Osteoblast (primary cell): ENCODE results near the gene MCUR1. TPM values are rescaled to one million over a fixed set of nuclear protein-coding genes. Genes with fewer than 3 reads are reported as not detected.
"Not testable (repeated sequence)": the region's sequence is repeated elsewhere in the genome, so short reads cannot be mapped to it uniquely, and the experiment has no call there.

ENCODE experiments used
- DNase-seq: peaks from one replicate; pipeline ENCODE4 v3.0.0; 2011; ENCODE audit warnings: low spot score, mixed read lengths; ENCODE audit not compliant: insufficient read length; ENCODE audit errors: missing footprints
- H2AFZ ChIP-seq: 2 replicates; pipeline ENCODE4 v1.6.0; 2011; ENCODE audit warnings: mild to moderate bottlenecking, low read length
- H3K27ac ChIP-seq: 2 replicates; pipeline ENCODE4 v1.5.1; 2011; ENCODE audit warnings: mild to moderate bottlenecking, low read depth, low read length, moderate library complexity
- H3K27me3 ChIP-seq: 2 replicates; pipeline ENCODE4 v1.6.0; 2012; ENCODE audit warnings: mild to moderate bottlenecking, control low read depth, inconsistent platforms, low read length, moderate library complexity; ENCODE audit not compliant: insufficient read depth
- H3K36me3 ChIP-seq: 2 replicates; pipeline ENCODE4 v1.5.1; 2011; ENCODE audit warnings: mild to moderate bottlenecking, low read length, control low read depth, moderate library complexity; ENCODE audit not compliant: insufficient read depth
- H3K4me1 ChIP-seq: 2 replicates; pipeline ENCODE4 v1.5.1; 2011; ENCODE audit warnings: mild to moderate bottlenecking, low read length, control low read depth, moderate library complexity; ENCODE audit not compliant: insufficient read depth
- H3K4me2 ChIP-seq: 2 replicates; pipeline ENCODE4 v1.6.0; 2011; ENCODE audit warnings: mild to moderate bottlenecking, low read length; ENCODE audit not compliant: insufficient read depth
- H3K4me3 ChIP-seq: fragments of 200-600 bp; sonication (generic); 3 replicates; pipeline ENCODE4 v1.5.1; 2012; ENCODE audit warnings: mild to moderate bottlenecking, low read length, inconsistent platforms; ENCODE audit not compliant: insufficient read depth
- H3K79me2 ChIP-seq: 2 replicates; pipeline ENCODE4 v1.6.0; 2012; ENCODE audit warnings: mild to moderate bottlenecking, low read length, control low read depth, inconsistent platforms; ENCODE audit not compliant: insufficient read depth
- H3K9me3 ChIP-seq: 2 replicates; pipeline ENCODE4 v1.5.1; 2011; ENCODE audit warnings: low read depth, low read length, control low read depth
- H4K20me1 ChIP-seq: 2 replicates; pipeline ENCODE4 v1.6.0; 2012; ENCODE audit warnings: mild to moderate bottlenecking, low read length, control low read depth; ENCODE audit not compliant: insufficient read depth
- CTCF ChIP-seq: IDR thresholded peaks from 2 replicates; pipeline ENCODE4 v1.5.1; 2011; ENCODE audit warnings: mild to moderate bottlenecking, low read depth, low read length, moderate library complexity; ENCODE audit errors: extremely low read depth
- total RNA-seq: library from RNA; depleted of rRNA; stranded (reverse); fragments of >200 nt; gene quantifications from 2 replicates; pipeline ENCODE4 v1.2.3, GENCODE V29; 2012

The MCUR1 gene
- total RNA-seq, 1 donor, result 14.8 TPM

GRCh38 chr6:13854716-13855250, 40.4 kb upstream of the MCUR1 start:
- DNase-seq, result no peak
- Histone ChIP-seq H3K9me3 (no peaks in the 10 kb centered on the region), H3K27ac (no peak overlapping the region), H3K4me1 (no peaks in the 10 kb centered on the region), H3K4me2 (no peak overlapping the region), H3K27me3 (peaks cover 32% of the 10 kb centered on the region), H3K4me3 (no peak overlapping the region), H3K79me2 (no peaks in the 10 kb centered on the region), H3K36me3 (no peaks in the 10 kb centered on the region), H4K20me1 (no peaks in the 10 kb centered on the region), H2AFZ (no peak overlapping the region)
- TF ChIP-seq CTCF, result no peak

GRCh38 chr6:13853871-13854270, 39.5 kb upstream of the MCUR1 start:
- Histone ChIP-seq H3K9me3 (no peaks in the 10 kb centered on the region), H2AFZ (no peak overlapping the region), H3K4me1 (no peaks in the 10 kb centered on the region), H3K27me3 (peaks cover 25% of the 10 kb centered on the region), H3K27ac (no peak overlapping the region), H4K20me1 (no peaks in the 10 kb centered on the region), H3K4me3 (no peak overlapping the region), H3K4me2 (no peak overlapping the region), H3K36me3 (no peaks in the 10 kb centered on the region), H3K79me2 (no peaks in the 10 kb centered on the region)
- no peak for DNase-seq
- no peak for TF ChIP-seq CTCF

- Histone ChIP-seq H3K4me1 (no peaks in the 10 kb centered on the region), H3K36me3 (no peaks in the 10 kb centered on the region), H3K79me2 (no peaks in the 10 kb centered on the region), H3K27ac (no peak overlapping the region), H3K4me2 (no peak overlapping the region), H4K20me1 (no peaks in the 10 kb centered on the region), H3K4me3 (no peak overlapping the region), H3K9me3 (no peaks in the 10 kb centered on the region), H2AFZ (no peak overlapping the region), H3K27me3 (peaks cover 20% of the 10 kb centered on the region)
- DNase-seq, result no peak
- no peak for TF ChIP-seq CTCF
These were observed 37.4 kb upstream of the MCUR1 start for GRCh38 chr6:13851803-13852202.

- H3K9me3 ChIP-seq, result no peaks in the 10 kb centered on the region
- no peak overlapping the region for H3K27ac ChIP-seq
- peaks cover 17% of the 10 kb centered on the region for H3K27me3 ChIP-seq
- no peaks in the 10 kb centered on the region for H3K36me3 ChIP-seq
- H3K4me1 ChIP-seq, result no peaks in the 10 kb centered on the region
- no peak for TF ChIP-seq CTCF
- no peak for DNase-seq
- no peaks in the 10 kb centered on the region for H4K20me1 ChIP-seq
- H2AFZ ChIP-seq, result no peak overlapping the region
- H3K79me2 ChIP-seq, result no peaks in the 10 kb centered on the region
- no peak overlapping the region for H3K4me2 ChIP-seq
- H3K4me3 ChIP-seq, result no peak overlapping the region
These were observed 37.0 kb upstream of the MCUR1 start for GRCh38 chr6:13851330-13851729.

GRCh38 chr6:13850690-13851089, 36.3 kb upstream of the MCUR1 start:
- not testable (repeated sequence) for H3K4me3 ChIP-seq, H4K20me1 ChIP-seq, H2AFZ ChIP-seq, H3K27ac ChIP-seq, H3K79me2 ChIP-seq, H3K9me3 ChIP-seq, H3K4me2 ChIP-seq, DNase-seq, H3K36me3 ChIP-seq, H3K4me1 ChIP-seq
- peaks cover 14% of the 10 kb centered on the region for H3K27me3 ChIP-seq
